RWPE1 (cell line): ENCODE results near the gene SH3GLB2.
A peak's percentile ranks its signal among the peaks of the same experiment; 100 is the strongest.
"Not testable (repeated sequence)": the region's sequence is repeated elsewhere in the genome, so short reads cannot be mapped to it uniquely, and the experiment has no call there.

Experiments used
- CTCF ChIA-PET: fragments of 350-600 bp; sonication (Branson Sonifier 250); formaldehyde crosslinking; extraction: SDS; loops from one replicate; lab custom pipeline; 2021; lab: Yijun Ruan, JAX
- POLR2A ChIA-PET: fragments of 400-600 bp; formaldehyde crosslinking; extraction: SDS; loops from one replicate; lab custom pipeline; 2020; ENCODE audit warnings: antibody characterized with exemption; ENCODE audit not compliant: low non-redundant PET; lab: Yijun Ruan, JAX
- DNase-seq: peaks from one replicate; pipeline ENCODE4 v3.0.0; 2012; ENCODE audit warnings: low spot score
- H3K27ac ChIP-seq: fragments of 450-650 bp; 2 replicates; pipeline ENCODE4 v1.5.1; 2017
- TF ChIP-seq, protein P1 (sequence below): fragments of 450-650 bp; conservative IDR thresholded peaks from 2 replicates; pipeline ENCODE4 v1.5.1; 2017; ENCODE audit warnings: low read depth, mild to moderate bottlenecking

The SH3GLB2 gene

DNA sequence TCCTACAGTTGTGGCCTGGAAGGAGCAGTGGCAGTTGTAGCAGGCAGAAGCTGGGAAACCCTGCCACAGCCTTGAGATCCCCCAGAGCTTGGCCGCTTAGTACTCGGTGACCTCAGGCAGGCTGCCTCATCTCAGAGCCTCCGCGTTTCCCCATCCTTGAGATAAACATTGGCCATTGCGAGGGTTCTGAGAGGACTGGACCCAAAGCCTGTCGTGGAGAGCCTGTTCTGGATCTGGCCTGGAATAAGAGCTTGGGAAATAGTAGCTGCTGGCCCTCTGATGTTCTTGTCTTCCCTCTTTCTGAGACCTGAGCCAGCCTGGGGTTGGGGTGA, 9.6 kb upstream of the SH3GLB2 start:
- peak overlapping the region; percentile 78 for H3K27ac ChIP-seq
- CTCF ChIA-PET = interaction anchor here (0.5 to 2.5 kb wide), 7 partner anchors 9 to 164 kb away, joined by 3 to 9 read pairs (median 3); partner anchors contain the start of genes KYAT1 and SH3GLB2
- POLR2A ChIA-PET = interaction anchor here (1.1 kb wide), 1 partner anchor 9 kb away, joined by 4 read pairs; no protein-coding TSS in a partner anchor
- TF ChIP-seq, protein P1, sequence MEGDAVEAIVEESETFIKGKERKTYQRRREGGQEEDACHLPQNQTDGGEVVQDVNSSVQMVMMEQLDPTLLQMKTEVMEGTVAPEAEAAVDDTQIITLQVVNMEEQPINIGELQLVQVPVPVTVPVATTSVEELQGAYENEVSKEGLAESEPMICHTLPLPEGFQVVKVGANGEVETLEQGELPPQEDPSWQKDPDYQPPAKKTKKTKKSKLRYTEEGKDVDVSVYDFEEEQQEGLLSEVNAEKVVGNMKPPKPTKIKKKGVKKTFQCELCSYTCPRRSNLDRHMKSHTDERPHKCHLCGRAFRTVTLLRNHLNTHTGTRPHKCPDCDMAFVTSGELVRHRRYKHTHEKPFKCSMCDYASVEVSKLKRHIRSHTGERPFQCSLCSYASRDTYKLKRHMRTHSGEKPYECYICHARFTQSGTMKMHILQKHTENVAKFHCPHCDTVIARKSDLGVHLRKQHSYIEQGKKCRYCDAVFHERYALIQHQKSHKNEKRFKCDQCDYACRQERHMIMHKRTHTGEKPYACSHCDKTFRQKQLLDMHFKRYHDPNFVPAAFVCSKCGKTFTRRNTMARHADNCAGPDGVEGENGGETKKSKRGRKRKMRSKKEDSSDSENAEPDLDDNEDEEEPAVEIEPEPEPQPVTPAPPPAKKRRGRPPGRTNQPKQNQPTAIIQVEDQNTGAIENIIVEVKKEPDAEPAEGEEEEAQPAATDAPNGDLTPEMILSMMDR = no peak
- no peak for DNase-seq

DNA sequence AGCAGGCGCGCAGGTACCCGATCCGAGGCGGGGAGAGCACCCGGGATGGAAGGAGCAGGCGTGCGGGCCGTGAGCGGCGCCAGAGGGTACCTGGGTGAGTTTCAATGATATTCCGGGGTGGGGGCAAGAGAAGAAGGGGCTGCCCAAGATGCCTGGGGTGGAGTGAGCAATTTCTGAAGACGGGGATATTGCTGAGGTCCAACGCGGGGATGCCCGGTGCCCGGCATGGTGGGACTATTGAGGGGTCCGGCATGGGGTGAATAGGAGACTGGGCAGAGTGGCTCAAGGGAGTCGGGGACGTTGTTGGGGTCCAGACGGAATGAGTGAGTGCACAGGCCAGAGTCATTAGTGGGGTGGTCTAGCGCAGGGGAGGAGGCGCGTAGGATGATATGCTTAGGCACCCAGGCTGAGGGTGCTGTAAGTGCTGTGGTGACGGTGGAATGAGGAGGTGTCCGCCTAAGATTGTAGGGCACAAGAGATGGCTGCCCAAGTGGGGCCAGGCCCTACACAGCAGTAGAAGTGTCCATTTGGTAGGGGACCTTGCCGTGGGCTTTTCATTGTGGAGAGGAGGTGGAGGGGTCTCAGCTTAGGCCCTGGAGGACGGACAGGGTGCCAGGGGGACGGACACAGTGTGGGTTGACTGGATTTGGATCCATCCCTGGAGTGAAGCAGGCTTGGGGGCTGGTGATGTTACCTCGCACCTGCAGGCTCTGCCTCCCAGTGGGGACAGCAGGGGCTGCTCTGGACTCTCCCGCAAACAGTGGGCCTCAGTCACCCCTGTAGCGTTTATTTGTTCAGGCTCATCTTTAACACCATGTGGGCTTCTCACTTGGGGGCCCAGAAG, 9.0 kb upstream of the SH3GLB2 start:
- DNase-seq = peak; percentile 34

DNA sequence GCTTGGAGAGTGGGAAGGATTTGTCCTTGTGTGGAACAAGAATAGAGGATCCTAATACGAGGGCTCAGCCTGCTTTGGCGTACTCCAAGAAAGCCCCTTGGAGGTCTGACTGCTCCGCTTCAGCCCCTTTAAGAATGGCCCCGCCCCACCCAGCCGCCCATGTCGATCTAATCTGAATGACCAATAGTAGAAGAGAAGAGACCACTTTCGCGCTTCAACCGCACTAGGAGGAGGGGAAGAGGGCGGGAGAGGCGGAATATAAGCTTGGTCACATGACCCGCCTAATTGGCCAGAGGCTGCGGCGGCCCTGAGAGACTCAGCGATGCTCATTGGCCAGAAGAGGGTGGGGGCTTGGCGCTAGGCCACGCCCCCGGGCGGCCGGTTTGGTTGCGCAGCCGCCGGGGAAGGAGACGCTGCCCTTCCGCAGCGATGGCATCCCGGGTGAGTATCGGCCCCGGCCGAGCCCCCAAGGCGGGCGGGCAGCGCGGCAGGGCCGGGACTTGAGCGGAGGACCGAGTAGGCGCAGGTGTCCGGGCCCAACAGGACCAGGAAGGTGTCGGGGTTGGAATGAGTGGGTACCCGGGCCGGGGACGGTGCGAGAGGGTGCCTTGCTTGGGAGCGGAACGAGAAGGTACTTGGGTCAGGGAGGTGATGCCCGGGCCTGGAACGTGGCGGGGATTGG, 8.3 kb upstream of the SH3GLB2 start, which contains the start of gene MIGA2:
Gene MIGA2 (plus strand): TSS at position 386 of the 682 bp plus-strand sequence. CDS start 3,969 bp downstream, outside the sequence.
- TF ChIP-seq, protein P1 = no peak
- POLR2A ChIA-PET = interaction anchor here (0.6 to 1.3 kb wide), 4 partner anchors 22 to 277 kb away, joined by 3 to 7 read pairs (median 4); no protein-coding TSS in a partner anchor
- CTCF ChIA-PET = interaction anchor here (0.6 to 1.0 kb wide), 2 partner anchors 39 to 81 kb away, joined by 3 to 4 read pairs; no protein-coding TSS in a partner anchor
- H3K27ac ChIP-seq = peak within 1 kb of the TSS; percentile 78
- peak; percentile 100 for DNase-seq

More for the DNA sequence above, 9.0 kb upstream of the SH3GLB2 start:
- peak overlapping the region; percentile 78 for H3K27ac ChIP-seq
- TF ChIP-seq, protein P1 = no peak
- ChIA-PET POLR2A (interaction anchor here (0.6 to 1.1 kb wide), 3 partner anchors 10 to 278 kb away, joined by 4 to 7 read pairs (median 4); no protein-coding TSS in a partner anchor), CTCF (interaction anchor here (0.6 to 2.5 kb wide), 7 partner anchors 8 to 156 kb away, joined by 3 to 9 read pairs (median 3); partner anchors contain the start of genes KYAT1 and SH3GLB2)

DNA sequence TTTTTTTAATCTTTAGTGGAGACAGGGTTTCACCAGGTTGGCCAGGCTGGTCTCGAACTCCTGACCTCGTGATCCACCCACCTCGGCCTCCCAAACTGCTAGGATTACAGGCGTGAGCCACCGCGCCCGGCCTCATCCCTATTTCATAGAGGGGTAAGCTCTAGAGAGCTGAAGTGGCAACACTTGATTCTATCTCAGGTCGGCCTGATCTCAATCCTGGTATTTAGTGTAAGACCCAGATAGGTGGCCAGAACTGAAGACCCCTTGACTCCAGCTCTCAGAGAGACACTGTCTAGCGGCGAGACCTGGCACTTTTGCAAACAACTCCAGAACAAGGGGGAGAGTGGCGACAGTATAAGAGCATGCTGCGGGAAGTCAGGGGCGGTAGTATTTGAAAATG, 7.7 kb upstream of the SH3GLB2 start:
- ChIA-PET POLR2A (interaction anchor here (0.6 to 1.3 kb wide), 3 partner anchors 22 to 67 kb away, joined by 3 to 5 read pairs (median 4); no protein-coding TSS in a partner anchor), CTCF (interaction anchor here (0.6 to 1.0 kb wide), 2 partner anchors 38 to 58 kb away, joined by 3 read pairs; no protein-coding TSS in a partner anchor)
- H3K27ac ChIP-seq = peak overlapping the region; percentile 78
- DNase-seq = not testable (repeated sequence)

DNA sequence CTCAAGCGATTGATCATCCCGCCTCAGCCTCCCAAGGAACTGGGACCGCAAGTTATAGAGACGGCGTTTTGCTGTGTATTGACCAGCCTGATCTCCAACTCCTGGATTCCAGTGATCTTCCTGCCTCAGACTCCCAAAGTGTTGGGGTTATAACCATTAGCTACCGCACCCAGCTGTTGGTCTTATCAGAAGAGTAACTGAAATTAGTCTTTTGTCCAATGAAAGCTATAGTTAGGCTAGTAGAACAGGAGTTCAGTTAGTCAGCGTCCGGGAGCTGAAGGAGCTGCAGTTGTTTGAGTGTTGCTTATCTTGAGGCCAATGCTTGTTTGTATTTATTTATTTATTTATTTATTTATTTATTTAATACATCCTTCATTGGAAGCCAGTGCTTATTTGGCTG, 5.1 kb upstream of the SH3GLB2 start:
- TF ChIP-seq, protein P1 = no peak
- CTCF ChIA-PET = interaction anchor here (0.6 to 0.9 kb wide), 3 partner anchors 15 to 188 kb away, joined by 3 to 4 read pairs (median 3); no protein-coding TSS in a partner anchor
- POLR2A ChIA-PET = no interaction called here

DNA sequence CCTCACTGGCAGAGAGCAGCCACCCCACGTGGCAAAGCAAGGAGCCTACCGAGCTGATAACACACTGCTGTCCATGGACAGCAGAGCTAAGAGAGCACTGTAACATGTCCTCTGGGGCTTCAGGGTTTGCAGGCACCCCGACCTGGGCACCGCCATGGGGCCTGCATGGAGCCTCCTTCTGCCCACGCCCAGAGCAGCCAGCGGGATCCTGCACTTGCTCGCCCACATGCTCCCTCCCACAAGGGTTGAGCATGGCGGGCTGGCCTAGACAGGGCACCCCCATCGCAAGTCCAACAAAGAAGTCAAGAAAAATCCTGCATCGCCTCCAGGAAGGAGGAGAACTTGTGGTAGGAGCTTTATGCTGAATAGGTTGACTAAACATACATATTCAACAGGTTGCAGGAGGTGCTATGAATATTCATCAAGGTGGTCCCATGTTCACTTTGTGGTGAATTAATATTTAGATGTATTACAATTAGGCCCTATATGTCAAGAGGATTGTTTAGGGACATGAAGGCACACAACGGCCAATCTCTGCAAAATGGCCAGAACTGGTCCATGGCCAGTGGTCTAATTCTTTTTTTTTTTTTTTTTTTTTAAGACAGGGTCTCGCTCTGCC, 4.5 kb upstream of the SH3GLB2 start:
- DNase-seq = no peak
- CTCF ChIA-PET = interaction anchor here (0.6 to 0.9 kb wide), 2 partner anchors 40 to 188 kb away, joined by 3 to 4 read pairs; no protein-coding TSS in a partner anchor
- POLR2A ChIA-PET = no interaction called here
- TF ChIP-seq, protein P1 = no peak
- no peak overlapping the region; the same call in 1 of the 2 replicates for H3K27ac ChIP-seq

More for the DNA sequence above, 5.1 kb upstream of the SH3GLB2 start:
- no peak for DNase-seq
- H3K27ac ChIP-seq = no peak overlapping the region
